ENCODE data around the gene FAM219B. TPM values are rescaled to one million over a fixed set of nuclear protein-coding genes. Genes with fewer than 3 reads are reported as not detected.
A peak's percentile ranks its signal among the peaks of the same experiment; 100 is the strongest.
"Not testable (repeated sequence)": the region's sequence is repeated elsewhere in the genome, so short reads cannot be mapped to it uniquely, and the experiment has no call there.

FAM219B gene
- polyA plus RNA-seq, 5 donors: 57.1 to 72.3 (median 60.3) TPM

DNA sequence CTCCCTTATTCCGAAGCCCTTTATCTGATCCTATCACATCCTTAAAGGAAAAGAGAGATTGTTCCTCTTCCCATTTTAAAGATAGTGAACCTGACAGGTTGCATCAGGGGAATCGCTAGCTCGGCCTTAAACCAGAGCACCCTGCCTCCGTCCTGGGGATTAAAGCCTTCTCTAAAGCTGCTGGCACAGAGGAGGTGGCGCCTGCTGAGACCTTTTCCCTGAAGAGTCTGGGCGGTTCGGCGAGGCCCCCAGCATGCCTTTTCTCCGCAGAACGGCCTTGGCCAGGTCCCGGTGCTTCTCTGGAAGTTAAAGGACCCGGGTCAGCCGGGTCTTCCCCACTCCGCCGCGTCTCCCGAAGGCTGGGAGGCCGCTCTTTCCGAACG, 593 bp downstream of the FAM219B start:
- DNase-seq: peak in 1 of 2 donors; percentile 31

DNA sequence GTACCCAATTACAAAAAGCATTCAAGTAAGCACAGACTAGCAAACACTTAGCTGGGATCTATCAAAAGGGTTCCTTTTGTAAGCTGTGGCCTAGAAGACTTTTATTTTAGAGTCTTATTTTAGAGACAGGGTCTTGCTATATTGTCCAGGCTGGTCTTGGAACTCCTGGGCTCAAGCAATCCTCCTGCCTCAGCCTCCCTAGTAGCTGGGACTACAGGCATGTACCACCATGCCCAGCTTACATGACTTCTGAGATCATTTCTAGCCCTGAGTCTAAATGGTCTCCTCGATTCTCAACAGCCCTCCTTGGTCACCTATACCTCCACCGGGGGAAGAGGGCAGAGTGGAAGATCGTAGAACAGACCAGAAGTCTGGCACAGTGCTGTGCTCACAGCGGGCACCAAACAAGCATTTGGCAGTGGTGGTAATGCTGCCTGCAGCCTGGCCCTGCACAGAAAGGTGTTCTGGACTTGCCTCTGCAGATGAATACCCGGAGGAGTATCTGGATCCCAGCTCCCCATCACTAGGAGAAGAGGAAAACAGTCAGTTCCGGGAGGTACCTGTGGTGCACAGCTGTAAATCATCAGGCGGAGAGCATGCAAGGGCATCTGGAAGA, 2.4 kb downstream of the FAM219B start:
- no peak for DNase-seq

- DNase-seq: no peak
These were observed 3.0 kb downstream of the FAM219B start for GRCh38 chr15:74903676-74904075.

- DNase-seq: no peak
These were observed 4.2 kb downstream of the FAM219B start for GRCh38 chr15:74902295-74903075.

DNA sequence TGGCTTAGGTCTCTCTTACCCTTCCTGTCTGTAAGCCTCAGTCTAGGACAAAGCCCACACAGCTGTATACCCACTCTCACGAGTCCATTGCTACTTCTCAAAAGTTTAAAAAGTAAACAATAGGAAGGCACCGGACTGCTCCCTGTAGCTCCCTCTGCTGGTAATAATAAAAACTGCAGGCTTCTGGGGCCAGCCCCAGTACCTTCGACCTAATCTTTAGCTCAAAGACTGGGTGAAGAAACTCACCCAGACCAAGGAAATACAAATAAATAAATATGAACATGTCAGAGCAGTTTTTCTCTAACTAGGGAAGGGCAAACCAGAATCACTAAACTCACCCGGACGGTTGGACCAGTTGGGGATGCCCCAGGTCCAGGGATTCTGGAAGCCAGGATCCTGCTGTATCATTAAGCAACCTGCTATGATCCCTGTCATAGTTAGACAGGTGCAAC, 5.0 kb downstream of the FAM219B start:
- DNase-seq: peak; percentile 29 to 59

DNA sequence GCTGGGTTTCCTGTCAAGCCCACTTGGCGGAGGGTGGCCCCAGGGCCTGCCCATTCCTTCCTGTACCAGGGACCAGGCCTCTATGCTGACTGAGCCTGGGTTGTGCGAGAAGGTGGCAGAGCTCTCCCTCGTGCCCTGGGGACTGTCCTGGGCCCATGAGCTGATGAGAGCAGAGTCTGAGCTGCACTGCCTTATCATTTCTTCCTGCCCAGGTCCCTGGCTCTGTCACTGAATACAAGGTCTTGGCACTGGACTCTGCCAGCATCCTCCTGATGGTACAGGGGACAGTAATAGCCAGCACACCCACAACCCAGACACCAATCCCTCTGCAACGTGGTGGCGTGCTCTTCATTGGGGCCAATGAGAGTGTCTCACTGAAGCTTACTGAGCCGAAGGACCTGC, 9.3 kb downstream of the FAM219B start:
- DNase-seq: no peak

- no peak for DNase-seq
These were observed 10.3 kb downstream of the FAM219B start for GRCh38 chr15:74896316-74896715.

DNA sequence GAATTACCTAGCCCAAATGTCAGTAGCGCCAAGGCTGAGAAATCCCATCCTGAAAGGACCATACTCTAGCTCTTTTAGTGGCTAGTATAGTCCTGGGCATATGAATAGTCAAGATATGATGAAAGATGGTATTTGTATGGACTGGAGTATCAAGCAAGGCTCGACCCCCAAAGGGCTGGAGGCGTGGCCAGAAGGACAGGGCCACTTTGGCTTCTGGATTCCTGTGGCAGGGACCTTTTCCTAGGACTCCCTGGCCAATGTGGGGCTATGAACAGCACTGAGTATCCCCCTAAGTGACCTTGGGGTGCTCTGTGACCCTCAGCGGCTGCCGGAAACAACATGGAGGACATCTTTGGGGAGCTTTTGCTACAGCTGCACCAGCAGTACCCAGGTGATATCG, 10.8 kb downstream of the FAM219B start:
- no peak for DNase-seq

DNA sequence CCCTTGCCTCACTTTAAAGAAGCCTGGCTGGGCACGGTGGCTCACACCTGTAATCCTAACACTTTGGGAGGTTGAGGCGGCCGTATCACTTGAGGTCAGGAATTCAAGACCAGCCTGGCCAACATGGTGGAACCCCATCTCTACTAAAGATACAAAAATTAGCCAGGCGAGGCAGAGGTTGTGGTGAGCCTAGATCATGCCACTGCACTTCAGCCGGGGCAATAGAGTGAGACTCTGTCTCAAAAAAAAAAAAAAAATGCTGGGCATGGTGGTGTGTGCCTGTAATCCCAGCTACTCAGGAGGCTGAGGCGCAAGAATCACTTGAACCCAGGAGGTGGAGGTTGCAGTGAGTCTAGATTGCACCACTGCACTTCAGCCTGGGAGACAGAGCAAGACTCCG, 12.3 kb downstream of the FAM219B start:
- not testable (repeated sequence) for DNase-seq

DNA sequence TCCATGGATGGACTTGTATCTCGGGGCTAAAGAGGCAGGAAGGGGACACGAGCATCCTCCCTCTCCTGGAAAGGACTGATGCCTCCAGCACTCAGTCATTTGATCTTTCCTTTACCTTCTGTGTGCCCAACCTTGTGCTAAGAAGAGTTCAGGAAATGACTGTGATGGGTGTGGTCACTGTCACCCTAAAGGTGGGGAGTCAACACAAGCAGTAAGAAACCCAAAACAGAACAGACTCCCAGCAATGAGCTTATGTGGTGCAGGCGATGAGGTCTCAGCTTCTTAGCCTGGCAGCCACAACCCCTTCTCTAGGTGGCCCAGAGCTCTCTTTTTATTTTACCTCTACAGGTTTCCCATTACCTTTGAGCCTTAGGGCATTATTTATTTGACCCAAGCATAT, 13.0 kb downstream of the FAM219B start:
- no peak for DNase-seq

DNA sequence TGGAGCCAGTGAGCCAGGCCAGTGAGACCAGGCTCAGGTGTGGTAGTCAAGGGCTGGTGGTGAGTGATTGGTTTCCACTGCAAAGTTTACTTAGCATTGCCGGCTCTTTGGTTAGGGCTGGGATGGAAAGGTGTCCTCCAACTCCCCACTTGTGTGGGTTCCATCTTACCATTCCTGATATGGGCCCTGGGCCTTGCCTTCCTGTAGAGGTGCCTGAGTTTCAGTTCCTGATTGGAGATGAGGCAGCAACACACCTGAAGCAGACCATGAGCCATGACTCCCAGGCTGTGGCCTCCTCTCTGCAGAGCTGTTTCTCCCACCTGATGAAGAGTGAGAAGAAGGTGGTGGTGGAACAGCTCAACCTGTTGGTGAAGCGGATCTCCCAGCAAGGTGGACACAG, 13.7 kb downstream of the FAM219B start:
- DNase-seq: no peak

- DNase-seq: no peak
These were observed 14.3 kb downstream of the FAM219B start for GRCh38 chr15:74892313-74892712.

GRCh38 chr15:74891469-74891868, 15.2 kb downstream of the FAM219B start:
- DNase-seq: no peak

- no peak for DNase-seq
These were observed 16.0 kb downstream of the FAM219B start for GRCh38 chr15:74890665-74890960.

DNA sequence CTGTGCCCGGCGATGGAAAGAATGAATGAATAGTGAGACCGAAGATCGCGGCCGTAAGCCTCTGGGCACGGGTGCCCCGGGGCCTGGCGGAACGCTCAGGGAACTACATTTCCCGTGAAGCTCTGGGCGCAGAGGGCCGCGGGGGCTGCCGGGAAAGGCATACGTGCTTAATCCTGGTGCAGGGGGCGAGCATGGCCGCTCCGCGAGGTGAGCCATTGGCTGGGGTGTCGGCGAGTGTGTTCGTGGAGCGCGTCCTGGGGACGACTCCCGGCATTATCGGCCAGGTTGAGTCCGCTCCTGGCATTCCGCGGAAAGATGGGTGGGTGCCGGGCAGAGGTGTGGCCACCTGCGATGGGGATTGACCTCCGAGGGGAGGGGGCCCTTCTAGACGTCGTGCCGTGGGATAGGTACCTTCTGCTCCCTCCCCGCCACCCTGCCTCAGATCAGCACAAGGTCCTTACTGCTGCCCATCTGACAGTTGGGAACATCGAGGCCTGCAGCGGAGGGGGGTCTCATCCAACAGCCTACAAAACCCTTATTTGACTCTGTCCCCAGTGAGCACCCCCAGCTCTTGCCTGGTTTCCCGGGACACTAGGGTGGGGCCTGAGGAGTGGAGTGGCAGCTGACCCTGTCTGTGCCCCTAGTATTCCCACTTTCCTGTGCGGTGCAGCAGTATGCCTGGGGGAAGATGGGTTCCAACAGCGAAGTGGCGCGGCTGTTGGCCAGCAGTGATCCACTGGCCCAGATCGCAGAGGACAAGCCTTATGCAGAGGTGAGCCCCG, 16.6 kb downstream of the FAM219B start, which contains the start of gene MPI:
Gene MPI (plus strand): TSS at position 160 of the 782 bp plus-strand sequence. CDS start 32 bp downstream, at position 192.
- peak; percentile 72 to 80 for DNase-seq

DNA sequence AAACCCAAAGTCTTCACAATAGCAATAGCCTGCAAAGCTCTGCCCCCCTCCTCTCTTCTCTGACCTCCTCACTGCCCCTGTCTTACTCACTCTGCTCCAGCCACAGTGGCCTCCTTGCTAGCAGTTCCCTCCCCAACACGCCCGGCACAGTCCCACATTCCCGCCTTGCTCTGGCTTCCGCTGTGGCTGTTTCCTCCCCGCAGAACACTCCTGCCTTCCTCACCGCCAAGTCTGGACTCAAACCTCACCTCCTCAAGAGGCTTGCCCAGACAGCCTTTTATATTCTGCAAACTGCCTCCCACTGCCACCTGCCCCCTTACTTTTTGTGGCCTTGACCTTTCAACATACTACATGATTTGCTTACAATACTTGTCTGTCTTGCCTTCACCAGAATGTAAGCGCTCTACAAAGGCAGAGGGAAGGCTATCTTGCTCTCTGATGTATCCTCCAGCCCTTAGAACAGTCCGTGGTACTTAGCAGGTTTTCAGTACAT, 17.2 kb downstream of the FAM219B start:
- no peak for DNase-seq

- no peak for DNase-seq
These were observed 17.9 kb downstream of the FAM219B start for GRCh38 chr15:74888716-74889115.

- not testable (repeated sequence) for DNase-seq
These were observed 19.0 kb downstream of the FAM219B start for GRCh38 chr15:74887537-74888193.

- DNase-seq: no peak
These were observed 21.2 kb downstream of the FAM219B start for GRCh38 chr15:74885461-74885860.

DNA sequence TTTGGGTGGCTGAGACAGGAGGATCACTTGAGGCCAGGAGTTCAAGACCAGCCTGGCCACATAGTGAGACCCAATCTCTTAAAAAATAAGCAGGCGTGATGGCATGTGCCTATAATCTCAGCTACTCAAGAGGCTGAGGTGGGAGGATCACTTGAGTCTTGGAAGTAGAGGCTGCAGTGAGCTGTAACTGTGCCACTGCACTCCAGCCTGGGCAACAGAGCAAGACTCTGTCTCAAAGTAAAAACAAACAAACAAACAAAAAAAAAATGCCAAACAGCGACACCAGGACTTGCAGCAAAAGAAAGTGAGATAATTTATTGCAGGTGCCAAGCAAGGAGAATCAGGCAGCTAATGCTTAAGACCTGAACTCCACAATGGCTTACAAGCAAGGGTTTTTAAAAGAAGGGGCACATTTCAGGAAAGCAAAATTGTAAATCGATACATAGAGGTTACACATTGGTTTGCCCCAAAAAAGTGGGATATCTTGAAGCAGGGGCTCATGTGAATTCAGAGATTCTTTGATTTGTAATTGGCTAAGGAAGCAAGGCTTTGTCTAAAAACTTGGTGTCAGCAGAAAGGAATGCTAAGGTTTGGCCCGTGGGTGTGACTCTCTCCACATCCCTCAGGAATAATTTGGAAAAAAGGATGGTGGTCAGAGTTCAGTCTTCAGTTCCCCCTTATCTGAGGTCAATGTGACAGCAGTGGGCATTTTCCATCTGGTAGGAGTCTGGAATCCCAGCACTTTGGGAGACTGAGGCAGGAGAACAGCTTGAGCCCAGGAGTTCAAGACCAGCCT, 22.0 kb downstream of the FAM219B start:
- DNase-seq: no peak

GRCh38 chr15:74882528-74882927, 24.1 kb downstream of the FAM219B start:
- DNase-seq: no peak

Measured in right lung (tissue), 5 donors.